CD8-positive, alpha-beta memory T cell (primary cell): ENCODE data around the gene HIF3A. TPM values are rescaled to one million over a fixed set of nuclear protein-coding genes. Genes with fewer than 3 reads are reported as not detected.

Experiments used
- CTCF ChIA-PET: fragments of 350-600 bp; sonication (Branson Sonifier 250); formaldehyde crosslinking; loops from one replicate; lab custom pipeline; 2021; ENCODE audit warnings: antibody characterized with exemption; lab: Charles Lee
- POLR2A ChIA-PET: fragments of 350-600 bp; sonication (Branson Sonifier 250); formaldehyde crosslinking; loops from one replicate; lab custom pipeline; 2021; ENCODE audit warnings: antibody characterized with exemption; lab: Charles Lee
- DNase-seq, 5 donors: peaks; one replicate each; pipeline versions ENCODE4 v3.0.0 to v3.0.0-alpha.2; 2020 to 2022; ENCODE audit warnings: mixed read lengths in 1 of 5
- H3K27ac ChIP-seq: one replicate; pipeline ENCODE4 v1.7.0; 2013; ENCODE audit warnings: low read depth, mild to moderate bottlenecking, low read length, moderate library complexity
- H3K27me3 ChIP-seq: 2 replicates; pipeline ENCODE4 v1.7.0; 2013; ENCODE audit warnings: low read length, mild to moderate bottlenecking; ENCODE audit not compliant: insufficient read depth, poor library complexity, severe bottlenecking
- H3K36me3 ChIP-seq: 2 replicates; pipeline ENCODE4 v1.7.0; 2013; ENCODE audit warnings: mild to moderate bottlenecking, low read length, moderate library complexity; ENCODE audit not compliant: insufficient read depth
- H3K4me1 ChIP-seq: 2 replicates; pipeline ENCODE4 v1.7.0; 2013; ENCODE audit warnings: mild to moderate bottlenecking, low read length, moderate library complexity; ENCODE audit not compliant: insufficient read depth
- H3K4me3 ChIP-seq: 2 replicates; pipeline ENCODE4 v1.7.0; 2013; ENCODE audit warnings: mild to moderate bottlenecking, low read length
- H3K9me3 ChIP-seq: 2 replicates; pipeline ENCODE4 v1.7.0; 2013; ENCODE audit warnings: mild to moderate bottlenecking, low read length
- H3K27ac Mint-ChIP-seq, 8 donors: one replicate each; pipeline ENCODE4 v1.8.0; 2020 to 2021; ENCODE audit warnings: mixed read lengths in 8 of 8, mild to moderate bottlenecking in 6 of 8, inconsistent platforms in 3 of 8, moderate library complexity in 3 of 8
- H3K27me3 Mint-ChIP-seq, 2 donors: one replicate each; pipeline ENCODE4 v1.8.0; 2020 to 2021; ENCODE audit warnings: mixed read lengths in 2 of 2, mild to moderate bottlenecking in 1 of 2, moderate library complexity in 1 of 2
- H3K36me3 Mint-ChIP-seq, 3 donors: one replicate each; pipeline ENCODE4 v1.8.0; 2020 to 2021; ENCODE audit warnings: mixed read lengths in 3 of 3, inconsistent platforms in 1 of 3, mild to moderate bottlenecking in 1 of 3
- H3K4me1 Mint-ChIP-seq, 3 donors: one replicate each; pipeline ENCODE4 v1.8.0; 2020 to 2021; ENCODE audit warnings: mixed read lengths in 3 of 3, inconsistent platforms in 1 of 3, mild to moderate bottlenecking in 1 of 3
- H3K4me3 Mint-ChIP-seq, 7 donors: one replicate each; pipeline ENCODE4 v1.8.0; 2020 to 2021; ENCODE audit warnings: mixed read lengths in 7 of 7, mild to moderate bottlenecking in 6 of 7, moderate library complexity in 4 of 7, inconsistent platforms in 2 of 7
- H3K9me3 Mint-ChIP-seq, 5 donors: one replicate each; pipeline ENCODE4 v1.8.0; 2020 to 2022; ENCODE audit warnings: mixed read lengths in 5 of 5, mild to moderate bottlenecking in 3 of 5, moderate library complexity in 2 of 5, inconsistent platforms in 1 of 5
- polyA plus RNA-seq: library from polyadenylated mRNA; unstranded; fragments of 300-500 nt; fragmentation: Illumina TruSeq; gene quantifications from one replicate; pipeline ENCODE4 v1.2.3, GENCODE V29; 2021
- total RNA-seq, 2 experiments: library from RNA; stranded (reverse); gene quantifications; one replicate each; pipeline ENCODE4 v1.2.3, GENCODE V29; 2021

The HIF3A gene
- total and polyA plus RNA-seq, 3 experiments from 2014 or later = not detected

- H3K9me3 Mint-ChIP-seq = no peaks in the 10 kb centered on the region
- H3K27me3 Mint-ChIP-seq = no peaks in the 10 kb centered on the region
- CTCF ChIA-PET = no interaction called here
- DNase-seq = peak in 1 of 5 donors; percentile 21
- Histone ChIP-seq H3K36me3 (peaks cover 37% of the 10 kb centered on the region), H3K27ac (no peak overlapping the region), H3K4me1 (no peaks in the 10 kb centered on the region), H3K27me3 (no peaks in the 10 kb centered on the region), H3K9me3 (no peaks in the 10 kb centered on the region), H3K4me3 (no peak overlapping the region)
- H3K4me3 Mint-ChIP-seq = no peak overlapping the region
- peaks cover 6 to 12% (median 8%) of the 10 kb centered on the region in 3 donors for H3K4me1 Mint-ChIP-seq
- POLR2A ChIA-PET = no interaction called here
- peak overlapping the region in 1 of 8 donors; percentile 5 for H3K27ac Mint-ChIP-seq
- peaks cover 4 to 87% (median 24%) of the 10 kb centered on the region in 3 donors for H3K36me3 Mint-ChIP-seq
Observed at GRCh38 chr19:46383846-46384245, 87.0 kb downstream of the HIF3A start.

- CTCF ChIA-PET = no interaction called here
- no peaks in the 10 kb centered on the region for H3K9me3 Mint-ChIP-seq
Observed at GRCh38 chr19:46384396-46384795, 87.6 kb downstream of the HIF3A start.

GRCh38 chr19:46385636-46386035 lies 88.8 kb downstream of the HIF3A start:
- Mint-ChIP-seq H3K4me3 (no peak overlapping the region), H3K27ac (peak overlapping the region in 1 of 8 donors; percentile 50), H3K36me3 (peaks cover 9 to 84% (median 23%) of the 10 kb centered on the region in 3 donors), H3K27me3 (no peaks in the 10 kb centered on the region), H3K9me3 (no peaks in the 10 kb centered on the region), H3K4me1 (peaks cover 1 to 9% (median 5%) of the 10 kb centered on the region in 3 donors)
- Histone ChIP-seq H3K27me3 (no peaks in the 10 kb centered on the region), H3K36me3 (peaks cover 45% of the 10 kb centered on the region), H3K4me3 (no peak overlapping the region), H3K4me1 (no peaks in the 10 kb centered on the region), H3K9me3 (no peaks in the 10 kb centered on the region), H3K27ac (no peak overlapping the region)
- CTCF ChIA-PET = no interaction called here
- no peak for DNase-seq
- POLR2A ChIA-PET = no interaction called here

More at GRCh38 chr19:46384396-46384795, 87.6 kb downstream of the HIF3A start:
- peaks cover 38% of the 10 kb centered on the region for H3K36me3 ChIP-seq
- POLR2A ChIA-PET = no interaction called here
- no peak for DNase-seq
- Mint-ChIP-seq H3K27ac (no peak overlapping the region), H3K4me3 (no peak overlapping the region), H3K4me1 (peaks cover 6 to 12% (median 8%) of the 10 kb centered on the region in 3 donors), H3K27me3 (no peaks in the 10 kb centered on the region), H3K36me3 (peaks cover 7 to 86% (median 27%) of the 10 kb centered on the region in 3 donors)
- H3K27ac ChIP-seq = no peak overlapping the region
- H3K4me3 ChIP-seq = no peak overlapping the region
- H3K4me1 ChIP-seq = no peaks in the 10 kb centered on the region
- no peaks in the 10 kb centered on the region for H3K27me3 ChIP-seq
- no peaks in the 10 kb centered on the region for H3K9me3 ChIP-seq

GRCh38 chr19:46386151-46386550 lies 89.3 kb downstream of the HIF3A start:
- Mint-ChIP-seq H3K36me3 (peaks cover 5 to 84% (median 18%) of the 10 kb centered on the region in 3 donors), H3K27me3 (no peaks in the 10 kb centered on the region), H3K9me3 (no peaks in the 10 kb centered on the region), H3K4me1 (peaks cover 0 to 5% (median 0%) of the 10 kb centered on the region in 3 donors), H3K4me3 (no peak overlapping the region), H3K27ac (peak overlapping the region in 1 of 8 donors; percentile 50)
- POLR2A ChIA-PET = interaction anchor here (0.6 kb wide), 2 partner anchors 11 to 63 kb away, joined by 3 to 4 read pairs; no protein-coding TSS in a partner anchor
- CTCF ChIA-PET = interaction anchor here (0.9 kb wide), 1 partner anchor 9 kb away, joined by 4 read pairs; no protein-coding TSS in a partner anchor
- Histone ChIP-seq H3K4me1 (no peaks in the 10 kb centered on the region), H3K9me3 (no peaks in the 10 kb centered on the region), H3K36me3 (peaks cover 45% of the 10 kb centered on the region), H3K27me3 (no peaks in the 10 kb centered on the region), H3K27ac (no peak overlapping the region), H3K4me3 (no peak overlapping the region)
- DNase-seq = no peak

GRCh38 chr19:46386996-46387712 lies 90.3 kb downstream of the HIF3A start:
- Mint-ChIP-seq H3K27me3 (no peaks in the 10 kb centered on the region), H3K36me3 (peaks cover 5 to 82% (median 17%) of the 10 kb centered on the region in 3 donors), H3K27ac (peak overlapping the region in 1 of 8 donors; percentile 57), H3K9me3 (no peaks in the 10 kb centered on the region), H3K4me1 (peaks cover 0 to 4% (median 0%) of the 10 kb centered on the region in 3 donors), H3K4me3 (no peak overlapping the region)
- DNase-seq = no peak
- Histone ChIP-seq H3K27me3 (no peaks in the 10 kb centered on the region), H3K27ac (no peak overlapping the region), H3K4me3 (no peak overlapping the region), H3K36me3 (peaks cover 44% of the 10 kb centered on the region), H3K9me3 (no peaks in the 10 kb centered on the region), H3K4me1 (no peaks in the 10 kb centered on the region)
- ChIA-PET CTCF (interaction anchor here (0.9 kb wide), 1 partner anchor 8 kb away, joined by 4 read pairs; no protein-coding TSS in a partner anchor), POLR2A (no interaction called here)

- CTCF ChIA-PET = no interaction called here
- Mint-ChIP-seq H3K9me3 (no peaks in the 10 kb centered on the region), H3K27ac (peak overlapping the region in 1 of 8 donors; percentile 57), H3K27me3 (no peaks in the 10 kb centered on the region), H3K4me1 (peaks cover 0 to 3% (median 0%) of the 10 kb centered on the region in 3 donors), H3K36me3 (peaks cover 5 to 82% (median 14%) of the 10 kb centered on the region in 3 donors), H3K4me3 (no peak overlapping the region)
- Histone ChIP-seq H3K36me3 (peaks cover 39% of the 10 kb centered on the region), H3K4me1 (no peaks in the 10 kb centered on the region), H3K27ac (no peak overlapping the region), H3K27me3 (no peaks in the 10 kb centered on the region), H3K9me3 (no peaks in the 10 kb centered on the region), H3K4me3 (no peak overlapping the region)
- DNase-seq = no peak
- POLR2A ChIA-PET = no interaction called here
Observed at GRCh38 chr19:46387713-46388130, 90.9 kb downstream of the HIF3A start.

GRCh38 chr19:46388311-46389095 lies 91.7 kb downstream of the HIF3A start:
- DNase-seq = no peak
- peak overlapping the region in 1 of 7 donors; percentile 61 for H3K4me3 Mint-ChIP-seq
- H3K27me3 Mint-ChIP-seq = no peaks in the 10 kb centered on the region
- Histone ChIP-seq H3K36me3 (peaks cover 36% of the 10 kb centered on the region), H3K27me3 (no peaks in the 10 kb centered on the region), H3K27ac (no peak overlapping the region), H3K4me1 (no peaks in the 10 kb centered on the region), H3K9me3 (no peaks in the 10 kb centered on the region), H3K4me3 (no peak overlapping the region)
- H3K4me1 Mint-ChIP-seq = peaks cover 0 to 3% (median 0%) of the 10 kb centered on the region in 3 donors
- H3K36me3 Mint-ChIP-seq = peaks cover 5 to 82% (median 12%) of the 10 kb centered on the region in 3 donors
- H3K9me3 Mint-ChIP-seq = no peaks in the 10 kb centered on the region
- peak overlapping the region in 1 of 8 donors; percentile 8 for H3K27ac Mint-ChIP-seq
- POLR2A ChIA-PET = no interaction called here
- CTCF ChIA-PET = no interaction called here
